Fibroblast of skin of abdomen (primary cell): ENCODE results near the gene ZNF407.
"Not testable (repeated sequence)": the region's sequence is repeated elsewhere in the genome, so short reads cannot be mapped to it uniquely, and the experiment has no call there.

Experiments used
- DNase-seq: peaks from one replicate; pipeline ENCODE4 v3.0.0-alpha.2; 2013

The ZNF407 gene

GRCh38 chr18:75076286-75076685, 478.6 kb downstream of the ZNF407 start:
- DNase-seq, result no peak

- DNase-seq, result no peak
Observed at GRCh38 chr18:75081486-75081885, 483.8 kb downstream of the ZNF407 start.

- DNase-seq, result no peak
Observed at GRCh38 chr18:75083131-75083530, 485.5 kb downstream of the ZNF407 start.

- no peak for DNase-seq
Observed at GRCh38 chr18:75083761-75084160, 486.1 kb downstream of the ZNF407 start.

- not testable (repeated sequence) for DNase-seq
Observed at GRCh38 chr18:75085676-75086075, 488.0 kb downstream of the ZNF407 start.

GRCh38 chr18:75086494-75087034, 488.9 kb downstream of the ZNF407 start:
- no peak for DNase-seq

GRCh38 chr18:75087119-75088020, 489.7 kb downstream of the ZNF407 start:
- no peak for DNase-seq

GRCh38 chr18:75088021-75088506, 490.4 kb downstream of the ZNF407 start:
- DNase-seq, result no peak

- no peak for DNase-seq
Observed at GRCh38 chr18:75088622-75089211, 491.0 kb downstream of the ZNF407 start.

- DNase-seq, result no peak
Observed at GRCh38 chr18:75089748-75090327, 492.2 kb downstream of the ZNF407 start.

GRCh38 chr18:75090336-75090735, 492.7 kb downstream of the ZNF407 start:
- DNase-seq, result no peak

GRCh38 chr18:75097491-75098225, 500.0 kb downstream of the ZNF407 start:
- no peak for DNase-seq

GRCh38 chr18:75100832-75101630, 503.4 kb downstream of the ZNF407 start:
- DNase-seq, result no peak

GRCh38 chr18:75101916-75102315, 504.2 kb downstream of the ZNF407 start:
- no peak for DNase-seq

GRCh38 chr18:75104029-75104428, 506.4 kb downstream of the ZNF407 start:
- DNase-seq, result not testable (repeated sequence)

- DNase-seq, result no peak
Observed at GRCh38 chr18:75104483-75104882, 506.8 kb downstream of the ZNF407 start.

- DNase-seq, result no peak
Observed at GRCh38 chr18:75105551-75106254, 508.0 kb downstream of the ZNF407 start.

- no peak for DNase-seq
Observed at GRCh38 chr18:75106746-75107145, 509.1 kb downstream of the ZNF407 start.

GRCh38 chr18:75107196-75107930, 509.7 kb downstream of the ZNF407 start:
- DNase-seq, result no peak

- DNase-seq, result no peak
Observed at GRCh38 chr18:75107931-75108276, 510.2 kb downstream of the ZNF407 start.
